ENCODE results near the gene DCANP1. TPM values are rescaled to one million over a fixed set of nuclear protein-coding genes. Genes with fewer than 3 reads are reported as not detected.

DCANP1 gene
- total RNA-seq, 2 experiments from 2014 or later: 0.08 TPM; not detected in 1

DNA sequence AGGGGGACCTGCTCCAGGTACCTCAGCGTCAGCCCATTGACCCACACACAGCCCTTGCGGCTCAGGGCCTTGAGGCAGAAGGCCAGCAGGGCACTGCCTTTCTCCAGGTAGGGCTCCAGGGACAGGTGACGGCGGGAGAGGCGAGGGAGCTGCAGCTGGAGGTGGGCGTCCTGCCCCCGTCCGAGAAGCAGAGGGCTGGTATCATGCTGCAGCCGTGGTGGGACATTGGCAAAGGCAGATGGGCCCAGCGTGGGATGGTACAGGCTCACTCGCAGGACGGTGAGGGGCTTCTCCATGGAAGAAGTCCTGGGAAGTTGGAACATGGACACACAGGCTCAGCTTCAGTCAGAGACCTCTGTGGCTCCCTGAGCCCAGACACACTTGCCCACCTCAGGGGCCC lies 2.5 kb upstream of the DCANP1 start:
- ChIA-PET POLR2A (no interaction called here), CTCF (no interaction called here)
- Mint-ChIP-seq H3K27ac (no peak overlapping the region), H3K4me3 (no peak overlapping the region), H3K4me1 (ENCODE audit: low read depth) (no peaks in the 10 kb centered on the region), H3K27me3 (peaks cover 14% of the 10 kb centered on the region), H3K9me3 (no peaks in the 10 kb centered on the region), H3K36me3 (ENCODE audit: low read depth) (no peaks in the 10 kb centered on the region)
- peaks cover 0 to 4% of the 10 kb centered on the region in 2 experiments for H3K27me3 ChIP-seq (ENCODE audit: control insufficient read depth in 1 of 2, insufficient read depth in 2 of 2, low read length in 2 of 2)
- no peak for TF ChIP-seq CTCF (IDR thresholded peaks at IDR 0.05)
- no peak overlapping the region for H3K27ac ChIP-seq (ENCODE audit: low read depth in 1 of 2, low read length in 2 of 2)
- intact Hi-C loops (cut with DNase I, micrococcal nuclease): no loop called here
- no peak overlapping the region for H3K4me3 ChIP-seq (ENCODE audit: low read length)
- peaks cover 0 to 5% of the 10 kb centered on the region in 2 experiments for H3K9me3 ChIP-seq (ENCODE audit: control insufficient read depth in 1 of 2, insufficient read depth in 1 of 2, low read length in 2 of 2)
- H3K4me1 ChIP-seq (ENCODE audit: insufficient read depth, low read length): peaks cover 3% of the 10 kb centered on the region
- no peaks in the 10 kb centered on the region for H3K36me3 ChIP-seq (ENCODE audit: insufficient read depth, low read length)
- ATAC-seq (ENCODE audit: poor library complexity) (no peak), DNase-seq (no peak)

DNA sequence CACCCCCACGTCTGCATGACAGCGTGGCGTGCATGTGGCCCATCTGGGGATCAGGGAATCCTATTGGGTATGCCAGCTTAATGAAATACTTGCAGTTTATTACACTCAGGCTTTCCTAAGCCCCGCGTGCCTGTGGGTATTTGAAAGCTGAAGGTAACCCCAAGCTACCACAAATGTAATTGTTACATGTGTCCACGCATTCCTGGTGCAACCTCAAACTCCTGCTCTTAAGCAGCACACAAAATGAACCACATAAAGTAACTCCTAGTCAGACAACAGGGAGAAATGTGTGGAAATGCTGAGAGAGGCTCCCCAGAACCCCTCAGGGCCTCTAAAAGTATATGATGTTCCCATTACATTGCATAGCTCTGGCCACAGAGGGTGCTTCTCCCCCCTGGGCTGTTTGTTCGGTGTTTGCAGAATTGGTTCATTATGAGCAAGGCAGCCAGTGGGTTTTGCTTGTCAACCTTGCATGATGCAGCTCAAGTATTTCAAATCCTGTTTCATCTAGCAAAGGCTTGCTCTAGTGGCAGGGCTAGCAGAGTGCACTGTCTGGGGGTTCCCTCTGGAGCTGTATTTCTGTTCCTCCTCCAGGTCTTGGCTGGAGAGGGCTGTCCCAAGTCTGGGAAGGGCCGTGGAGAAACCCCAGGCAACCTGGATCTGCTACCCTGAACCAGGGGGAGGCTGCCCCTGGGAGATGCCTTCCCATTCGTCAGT lies 1.8 kb upstream of the DCANP1 start:
- H3K36me3 ChIP-seq (ENCODE audit: insufficient read depth, low read length): no peaks in the 10 kb centered on the region
- POLR2A ChIA-PET: no interaction called here
- no peaks in the 10 kb centered on the region for H3K36me3 Mint-ChIP-seq (ENCODE audit: low read depth)
- H3K4me3 ChIP-seq (ENCODE audit: low read length): no peak overlapping the region
- no peak for DNase-seq
- H3K27ac ChIP-seq (ENCODE audit: low read depth in 1 of 2, low read length in 2 of 2): no peak overlapping the region
- no peaks in the 10 kb centered on the region for H3K4me1 Mint-ChIP-seq (ENCODE audit: low read depth)
- H3K27me3 ChIP-seq (ENCODE audit: control insufficient read depth in 1 of 2, insufficient read depth in 2 of 2, low read length in 2 of 2): peaks cover 0 to 4% of the 10 kb centered on the region in 2 experiments
- CTCF ChIA-PET: no interaction called here
- ATAC-seq (ENCODE audit: poor library complexity): no peak
- peaks cover 14% of the 10 kb centered on the region for H3K27me3 Mint-ChIP-seq
- no peak for TF ChIP-seq CTCF (IDR thresholded peaks at IDR 0.05)
- no peak overlapping the region for H3K27ac Mint-ChIP-seq
- peaks cover 0 to 5% of the 10 kb centered on the region in 2 experiments for H3K9me3 ChIP-seq (ENCODE audit: control insufficient read depth in 1 of 2, insufficient read depth in 1 of 2, low read length in 2 of 2)
- no peak overlapping the region for H3K4me3 Mint-ChIP-seq
- intact Hi-C loops (cut with DNase I, micrococcal nuclease): no loop called here
- peaks cover 3% of the 10 kb centered on the region for H3K4me1 ChIP-seq (ENCODE audit: insufficient read depth, low read length)
- no peaks in the 10 kb centered on the region for H3K9me3 Mint-ChIP-seq

- no peak for DNase-seq
- Mint-ChIP-seq H3K9me3 (no peaks in the 10 kb centered on the region), H3K36me3 (ENCODE audit: low read depth) (no peaks in the 10 kb centered on the region), H3K27ac (no peak overlapping the region), H3K27me3 (peaks cover 14% of the 10 kb centered on the region), H3K4me3 (no peak overlapping the region), H3K4me1 (ENCODE audit: low read depth) (no peaks in the 10 kb centered on the region)
- Histone ChIP-seq H3K4me3 (ENCODE audit: low read length) (no peak overlapping the region), H3K9me3 (ENCODE audit: control insufficient read depth in 1 of 2, insufficient read depth in 1 of 2, low read length in 2 of 2) (peaks cover 0 to 5% of the 10 kb centered on the region in 2 experiments), H3K27ac (ENCODE audit: low read depth in 1 of 2, low read length in 2 of 2) (no peak overlapping the region), H3K36me3 (ENCODE audit: insufficient read depth, low read length) (no peaks in the 10 kb centered on the region), H3K4me1 (ENCODE audit: insufficient read depth, low read length) (peaks cover 3% of the 10 kb centered on the region), H3K27me3 (ENCODE audit: control insufficient read depth in 1 of 2, insufficient read depth in 2 of 2, low read length in 2 of 2) (peaks cover 0 to 4% of the 10 kb centered on the region in 2 experiments)
- POLR2A ChIA-PET: no interaction called here
- intact Hi-C loops (cut with DNase I, micrococcal nuclease): no loop called here
- no peak for ATAC-seq (ENCODE audit: poor library complexity)
- CTCF ChIA-PET: no interaction called here
- no peak for TF ChIP-seq CTCF (IDR thresholded peaks at IDR 0.05)
Observed at GRCh38 chr5:135448071-135448739, 1.1 kb upstream of the DCANP1 start.
